CD4-positive, alpha-beta T cell treated with Interleukin-4 for 4 hours (primary cell): ENCODE measurements around the gene NSUN4.
"Not testable (repeated sequence)": the region's sequence is repeated elsewhere in the genome, so short reads cannot be mapped to it uniquely, and the experiment has no call there.

ENCODE experiments used
- DNase-seq: peaks from one replicate; pipeline ENCODE4 v3.0.0-alpha.2; 2020

Gene NSUN4

GRCh38 chr1:46328182-46328581 is 12.4 kb upstream of the NSUN4 start:
- not testable (repeated sequence) for DNase-seq

- DNase-seq: not testable (repeated sequence)
Measured at GRCh38 chr1:46329807-46330206, 10.8 kb upstream of the NSUN4 start.

GRCh38 chr1:46330381-46330780 is 10.2 kb upstream of the NSUN4 start:
- DNase-seq: not testable (repeated sequence)

GRCh38 chr1:46331786-46332540 is 8.6 kb upstream of the NSUN4 start:
- not testable (repeated sequence) for DNase-seq

- peak; percentile 2 for DNase-seq
Measured at GRCh38 chr1:46333300-46334029, 7.1 kb upstream of the NSUN4 start.

GRCh38 chr1:46334030-46334384 is 6.6 kb upstream of the NSUN4 start:
- no peak for DNase-seq

GRCh38 chr1:46335081-46335480 is 5.5 kb upstream of the NSUN4 start:
- DNase-seq: no peak

GRCh38 chr1:46337409-46337808 is 3.2 kb upstream of the NSUN4 start:
- DNase-seq: not testable (repeated sequence)

GRCh38 chr1:46341222-46342083 is 846 bp downstream of the NSUN4 start:
- DNase-seq: no peak

- peak; percentile 10 for DNase-seq
Measured at GRCh38 chr1:46342084-46342656, 1.6 kb downstream of the NSUN4 start.

- no peak for DNase-seq
Measured at GRCh38 chr1:46342677-46343350, 2.2 kb downstream of the NSUN4 start.

GRCh38 chr1:46343351-46343695 is 2.7 kb downstream of the NSUN4 start:
- DNase-seq: no peak

GRCh38 chr1:46343705-46344104 is 3.1 kb downstream of the NSUN4 start:
- DNase-seq: no peak

GRCh38 chr1:46344481-46344880 is 3.9 kb downstream of the NSUN4 start:
- no peak for DNase-seq

- no peak for DNase-seq
Measured at GRCh38 chr1:46345281-46345680, 4.7 kb downstream of the NSUN4 start.

- no peak for DNase-seq
Measured at GRCh38 chr1:46352363-46352762, 11.8 kb downstream of the NSUN4 start.

GRCh38 chr1:46355920-46356319 is 15.3 kb downstream of the NSUN4 start:
- DNase-seq: not testable (repeated sequence)

- DNase-seq: no peak
Measured at GRCh38 chr1:46362158-46362557, 21.6 kb downstream of the NSUN4 start.

GRCh38 chr1:46363121-46363520 is 22.5 kb downstream of the NSUN4 start:
- no peak for DNase-seq

- no peak for DNase-seq
Measured at GRCh38 chr1:46364612-46365011, 24.0 kb downstream of the NSUN4 start.

GRCh38 chr1:46365796-46366195 is 25.2 kb downstream of the NSUN4 start:
- DNase-seq: not testable (repeated sequence)

- DNase-seq: no peak
Measured at GRCh38 chr1:46367072-46367471, 26.5 kb downstream of the NSUN4 start.

- not testable (repeated sequence) for DNase-seq
Measured at GRCh38 chr1:46367701-46368100, 27.1 kb downstream of the NSUN4 start.
